T-cell (primary cell): ENCODE data around the gene PPP1R9B. TPM values are rescaled to one million over a fixed set of nuclear protein-coding genes. Genes with fewer than 3 reads are reported as not detected.

Source experiments
- ATAC-seq, 4 experiments: fragments of 200-7000 bp in 3 of 4; fragments of 150-1000 bp in 1 of 4; cut with Tn5 transposase; replicated peaks in 1 of 4; 1 replicate in 3 of 4; 2 replicates in 1 of 4; pipeline ENCODE4 v1.10.0; 2021; ENCODE audit warnings: moderate library complexity in 3 of 4, mild to moderate bottlenecking in 2 of 4, moderate number of reproducible peaks in 1 of 4
- CTCF ChIA-PET, 2 donors: fragments of 300-600 bp; sonication (Branson Sonifier 250); formaldehyde crosslinking; loops; one replicate each; lab custom pipeline; 2022; ENCODE audit warnings: antibody characterized with exemption in 2 of 2; lab: Charles Lee
- POLR2A ChIA-PET, 2 donors: fragments of 300-600 bp; sonication (Branson Sonifier 250); formaldehyde crosslinking; loops; one replicate each; lab custom pipeline; 2022; ENCODE audit warnings: antibody characterized with exemption in 2 of 2; lab: Charles Lee
- DNase-seq, 35 experiments: peaks; one replicate each; pipeline versions ENCODE4 v3.0.0 to v3.0.0-alpha.2; 2013 to 2023
- H3K27ac ChIP-seq: one replicate; pipeline ENCODE4 v1.5.1; 2013; ENCODE audit warnings: low read length
- H3K27me3 ChIP-seq, 2 experiments: replicated peaks in 1 of 2; 1 replicate in 1 of 2; 2 replicates in 1 of 2; pipeline versions ENCODE4 v1.6.1 to v1.7.0; 2013; ENCODE audit warnings: low read length in 1 of 2, mixed read lengths in 1 of 2; ENCODE audit not compliant: control insufficient read depth in 2 of 2, insufficient read depth in 2 of 2; ENCODE audit errors: extremely low read depth in 1 of 2
- H3K36me3 ChIP-seq, 2 donors: 1 replicate in 1 of 2; 2 replicates in 1 of 2; pipeline versions ENCODE4 v1.6.1 to v1.7.0; 2013; ENCODE audit warnings: low read length in 1 of 2; ENCODE audit not compliant: control insufficient read depth in 2 of 2, insufficient read depth in 1 of 2; ENCODE audit errors: extremely low read depth in 1 of 2
- H3K4me1 ChIP-seq, 2 experiments: 1 replicate in 1 of 2; 2 replicates in 1 of 2; pipeline versions ENCODE4 v1.6.1 to v1.7.0; 2013; ENCODE audit warnings: low read length in 2 of 2, mixed read lengths in 1 of 2; ENCODE audit not compliant: insufficient read depth in 2 of 2, control insufficient read depth in 1 of 2; ENCODE audit errors: extremely low read depth in 1 of 2
- H3K4me3 ChIP-seq, 2 donors: 1 replicate in 1 of 2; 2 replicates in 1 of 2; pipeline versions ENCODE4 v1.5.1 to v1.7.0; 2013; ENCODE audit warnings: mild to moderate bottlenecking in 2 of 2, low read length in 1 of 2, moderate library complexity in 1 of 2; ENCODE audit not compliant: control insufficient read depth in 1 of 2; ENCODE audit errors: extremely low read depth in 1 of 2
- H3K9me3 ChIP-seq: 2 replicates; pipeline ENCODE4 v1.7.0; 2013
- H3K27ac Mint-ChIP-seq, 2 donors: one replicate each; pipeline ENCODE4 v1.8.0; 2020 to 2021; ENCODE audit warnings: mild to moderate bottlenecking in 2 of 2, mixed read lengths in 2 of 2
- H3K27me3 Mint-ChIP-seq, 2 donors: one replicate each; pipeline ENCODE4 v1.8.0; 2021 to 2022; ENCODE audit warnings: mixed read lengths in 2 of 2
- H3K36me3 Mint-ChIP-seq: one replicate; pipeline ENCODE4 v1.8.0; 2021; ENCODE audit warnings: mixed read lengths
- H3K4me1 Mint-ChIP-seq, 3 donors: one replicate each; pipeline ENCODE4 v1.8.0; 2020 to 2022; ENCODE audit warnings: mixed read lengths in 3 of 3, mild to moderate bottlenecking in 1 of 3
- H3K4me3 Mint-ChIP-seq, 3 donors: one replicate each; pipeline ENCODE4 v1.8.0; 2020 to 2022; ENCODE audit warnings: mild to moderate bottlenecking in 3 of 3, mixed read lengths in 3 of 3, moderate library complexity in 3 of 3
- H3K9me3 Mint-ChIP-seq, 3 donors: one replicate each; pipeline ENCODE4 v1.8.0; 2020 to 2022; ENCODE audit warnings: mixed read lengths in 3 of 3
- WGBS: methylation state at CpG from one replicate; pipeline ENCODE4 v1.1.5; 2013; ENCODE audit warnings: missing lambda C conversion rate; ENCODE audit not compliant: insufficient coverage; 5-methylcytosine and 5-hydroxymethylcytosine counted together
- total RNA-seq, 35 experiments: library from RNA in 6 of 35; stranded (reverse) in 6 of 35; fragments of 120-200 nt in 1 of 35; gene quantifications; one replicate each; pipeline versions ENCODE4 v1.2.1 to v1.2.4 and lab custom pipeline; 2013 to 2026

Gene PPP1R9B
- total RNA-seq, 5 donors from 2014 or later (not counting 1 experiment from before 2014, with no cell fraction given), result 69.5 to 95.9 (median 91.3) TPM

GRCh38 chr17:50181144-50181543, 30.7 kb upstream of the PPP1R9B start:
- Histone ChIP-seq H3K4me1 (peaks cover 2 to 23% of the 10 kb centered on the region in 2 experiments), H3K36me3 (no peaks in the 10 kb centered on the region), H3K27ac (no peak overlapping the region), H3K4me3 (no peak overlapping the region), H3K9me3 (no peaks in the 10 kb centered on the region), H3K27me3 (peaks cover 0 to 15% of the 10 kb centered on the region in 2 experiments)
- peaks cover 18 to 34% (median 33%) of the 10 kb centered on the region in 3 donors for H3K4me1 Mint-ChIP-seq
- no peak for ATAC-seq
- H3K27me3 Mint-ChIP-seq, result no peaks in the 10 kb centered on the region
- POLR2A ChIA-PET, result no interaction called here
- 96% methylated on average over 3 of the region's 13 CpGs for WGBS
- CTCF ChIA-PET, result no interaction called here
- H3K27ac Mint-ChIP-seq, result no peak overlapping the region
- H3K4me3 Mint-ChIP-seq, result no peak overlapping the region
- no peak for DNase-seq
- H3K36me3 Mint-ChIP-seq, result no peaks in the 10 kb centered on the region
- H3K9me3 Mint-ChIP-seq, result no peaks in the 10 kb centered on the region

DNA sequence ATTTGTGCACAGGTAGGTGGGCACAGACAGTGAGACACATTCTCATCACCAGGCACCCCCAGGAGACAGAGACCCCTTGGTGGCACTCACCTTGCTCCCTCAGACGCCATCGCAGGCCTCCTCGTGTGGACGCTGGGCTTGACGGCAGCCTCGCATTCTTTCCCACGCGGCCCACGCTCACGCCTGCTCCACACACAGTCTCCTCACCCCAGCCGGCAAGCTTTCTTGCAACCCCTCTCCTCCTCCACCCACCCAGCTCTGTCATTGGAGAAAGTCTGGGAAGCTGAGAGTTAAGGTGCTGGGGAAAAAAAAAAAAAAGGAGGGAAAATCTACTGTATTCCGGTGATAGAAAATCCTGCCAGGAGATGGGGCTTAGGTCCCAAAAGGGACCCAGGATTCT, 30.1 kb upstream of the PPP1R9B start:
- Mint-ChIP-seq H3K27ac (no peak overlapping the region), H3K36me3 (no peaks in the 10 kb centered on the region), H3K9me3 (no peaks in the 10 kb centered on the region), H3K4me3 (no peak overlapping the region), H3K4me1 (peaks cover 18 to 34% (median 33%) of the 10 kb centered on the region in 3 donors), H3K27me3 (no peaks in the 10 kb centered on the region)
- POLR2A ChIA-PET, result no interaction called here
- CTCF ChIA-PET, result interaction anchor here in 1 of 2 donors (0.6 kb wide), 1 partner anchor 205 kb away, joined by 4 read pairs; no protein-coding TSS in a partner anchor
- Histone ChIP-seq H3K27ac (no peak overlapping the region), H3K36me3 (no peaks in the 10 kb centered on the region), H3K4me3 (no peak overlapping the region), H3K27me3 (peaks cover 0 to 13% of the 10 kb centered on the region in 2 experiments), H3K9me3 (no peaks in the 10 kb centered on the region), H3K4me1 (peaks cover 2 to 21% of the 10 kb centered on the region in 2 experiments)
- no peak for DNase-seq
- ATAC-seq, result no peak
- 90% methylated on average over 6 of the region's 12 CpGs for WGBS

- CTCF ChIA-PET, result interaction anchor here in 1 of 2 donors (0.6 kb wide), 1 partner anchor 204 kb away, joined by 4 read pairs; no protein-coding TSS in a partner anchor
- no peak for DNase-seq
- Mint-ChIP-seq H3K9me3 (no peaks in the 10 kb centered on the region), H3K27ac (no peak overlapping the region), H3K4me1 (peaks cover 18 to 33% (median 31%) of the 10 kb centered on the region in 3 donors), H3K27me3 (no peaks in the 10 kb centered on the region), H3K4me3 (no peak overlapping the region), H3K36me3 (no peaks in the 10 kb centered on the region)
- H3K27ac ChIP-seq, result no peak overlapping the region
- H3K4me1 ChIP-seq, result peaks cover 2 to 21% of the 10 kb centered on the region in 2 experiments
- POLR2A ChIA-PET, result no interaction called here
- no peaks in the 10 kb centered on the region for H3K36me3 ChIP-seq
- H3K4me3 ChIP-seq, result no peak overlapping the region
- ATAC-seq, result no peak
- peaks cover 0 to 18% of the 10 kb centered on the region in 2 experiments for H3K27me3 ChIP-seq
- 87% methylated on average over 3 of the region's 4 CpGs for WGBS
- no peaks in the 10 kb centered on the region for H3K9me3 ChIP-seq
These were observed 29.6 kb upstream of the PPP1R9B start for GRCh38 chr17:50180111-50180510.

- CTCF ChIA-PET, result interaction anchor here in 1 of 2 donors (0.5 to 1.1 kb wide), 2 partner anchors 37 to 138 kb away, joined by 3 read pairs; no protein-coding TSS in a partner anchor
- Histone ChIP-seq H3K4me1 (peaks cover 0 to 9% of the 10 kb centered on the region in 2 experiments), H3K36me3 (no peaks in the 10 kb centered on the region), H3K9me3 (no peaks in the 10 kb centered on the region), H3K4me3 (no peak overlapping the region), H3K27me3 (peaks cover 0 to 18% of the 10 kb centered on the region in 2 experiments), H3K27ac (no peak overlapping the region)
- DNase-seq, result peak in 24 of 35 experiments; percentile 13 to 61 (median 28)
- Mint-ChIP-seq H3K4me1 (peaks cover 9 to 23% (median 16%) of the 10 kb centered on the region in 3 donors), H3K9me3 (no peaks in the 10 kb centered on the region), H3K27ac (no peak overlapping the region), H3K36me3 (no peaks in the 10 kb centered on the region), H3K4me3 (peak overlapping the region; percentile 34 to 58 (median 53)), H3K27me3 (no peaks in the 10 kb centered on the region)
- POLR2A ChIA-PET, result no interaction called here
- peak; percentile 78 to 88 (median 85) for ATAC-seq
- 45% methylated on average over 20 of the region's 22 CpGs for WGBS
These were observed 27.7 kb upstream of the PPP1R9B start for GRCh38 chr17:50177983-50178834.

DNA sequence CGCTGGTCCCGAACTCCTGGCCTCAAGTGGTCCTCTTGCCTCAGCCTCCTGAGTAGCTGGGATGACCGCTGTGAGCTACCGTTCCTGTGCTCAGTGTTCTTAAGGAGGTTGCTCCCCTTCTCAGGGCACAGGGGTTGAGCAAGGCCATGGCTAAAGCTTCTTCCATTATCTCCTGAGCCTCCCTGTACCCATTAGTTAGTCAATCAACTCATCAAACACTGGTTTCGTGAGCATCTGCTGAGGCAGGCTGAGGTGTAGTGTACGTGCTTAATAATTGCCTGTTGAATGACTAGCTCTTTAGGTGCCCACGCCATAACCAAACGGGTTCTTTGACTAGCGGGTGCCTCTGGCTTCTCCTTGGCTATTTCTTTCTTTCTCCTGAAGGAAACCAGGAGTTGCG, 27.0 kb upstream of the PPP1R9B start:
- H3K9me3 ChIP-seq, result no peaks in the 10 kb centered on the region
- no peak overlapping the region for H3K27ac Mint-ChIP-seq
- POLR2A ChIA-PET, result no interaction called here
- H3K4me1 ChIP-seq, result peaks cover 0 to 9% of the 10 kb centered on the region in 2 experiments
- H3K27me3 ChIP-seq, result peaks cover 0 to 17% of the 10 kb centered on the region in 2 experiments
- CTCF ChIA-PET, result interaction anchor here in 1 of 2 donors (0.5 to 1.1 kb wide), 2 partner anchors 38 to 139 kb away, joined by 3 read pairs; no protein-coding TSS in a partner anchor
- H3K36me3 Mint-ChIP-seq, result no peaks in the 10 kb centered on the region
- H3K9me3 Mint-ChIP-seq, result no peaks in the 10 kb centered on the region
- DNase-seq, result no peak
- H3K4me3 Mint-ChIP-seq, result no peak overlapping the region
- ATAC-seq, result no peak
- 94% methylated on average over 4 of the region's 10 CpGs for WGBS
- H3K36me3 ChIP-seq, result no peaks in the 10 kb centered on the region
- no peak overlapping the region for H3K4me3 ChIP-seq
- H3K27me3 Mint-ChIP-seq, result no peaks in the 10 kb centered on the region
- peaks cover 9 to 16% (median 11%) of the 10 kb centered on the region in 3 donors for H3K4me1 Mint-ChIP-seq
- no peak overlapping the region for H3K27ac ChIP-seq

- no peaks in the 10 kb centered on the region for H3K9me3 ChIP-seq
- POLR2A ChIA-PET, result no interaction called here
- Mint-ChIP-seq H3K36me3 (no peaks in the 10 kb centered on the region), H3K9me3 (no peaks in the 10 kb centered on the region), H3K4me1 (peaks cover 9% of the 10 kb centered on the region in 3 donors), H3K27me3 (no peaks in the 10 kb centered on the region), H3K27ac (no peak overlapping the region), H3K4me3 (no peak overlapping the region)
- CTCF ChIA-PET, result interaction anchor here (0.7 to 1.1 kb wide), 2 partner anchors 39 to 1975 kb away, joined by 3 to 4 read pairs; no protein-coding TSS in a partner anchor
- peaks cover 0 to 9% of the 10 kb centered on the region in 2 experiments for H3K4me1 ChIP-seq
- H3K36me3 ChIP-seq, result no peaks in the 10 kb centered on the region
- WGBS, result 85% methylated on average over 17 of the region's 20 CpGs
- H3K4me3 ChIP-seq, result no peak overlapping the region
- H3K27me3 ChIP-seq, result peaks cover 0 to 13% of the 10 kb centered on the region in 2 experiments
- ATAC-seq (no peak), DNase-seq (no peak)
- H3K27ac ChIP-seq, result no peak overlapping the region
These were observed 26.3 kb upstream of the PPP1R9B start for GRCh38 chr17:50176559-50177357.
